Stomach (tissue), 4 donors: Measurements from ENCODE around the gene CD300C.

ENCODE experiments used
- CTCF ChIP-seq, 7 experiments: fragments of 450-650 bp in 4 of 7; fragments of 200-600 bp in 3 of 7; sonication (generic) in 3 of 7; IDR thresholded peaks; one replicate each; pipeline ENCODE4 v1.5.1; 2016 to 2019; ENCODE audit warnings: antibody characterized with exemption in 7 of 7, control low read depth in 2 of 7, mild to moderate bottlenecking in 1 of 7
- EP300 ChIP-seq: sonication (generic); formaldehyde crosslinking; IDR thresholded peaks from one replicate; pipeline ENCODE4 v1.6.1; 2017; ENCODE audit warnings: antibody characterized with exemption
- POLR2A ChIP-seq, 4 donors: fragments of 450-650 bp; IDR thresholded peaks; one replicate each; pipeline ENCODE4 v1.6.1; 2016; ENCODE audit warnings: antibody characterized with exemption in 4 of 4, control low read depth in 2 of 4, mild to moderate bottlenecking in 1 of 4, moderate library complexity in 1 of 4

DNA sequence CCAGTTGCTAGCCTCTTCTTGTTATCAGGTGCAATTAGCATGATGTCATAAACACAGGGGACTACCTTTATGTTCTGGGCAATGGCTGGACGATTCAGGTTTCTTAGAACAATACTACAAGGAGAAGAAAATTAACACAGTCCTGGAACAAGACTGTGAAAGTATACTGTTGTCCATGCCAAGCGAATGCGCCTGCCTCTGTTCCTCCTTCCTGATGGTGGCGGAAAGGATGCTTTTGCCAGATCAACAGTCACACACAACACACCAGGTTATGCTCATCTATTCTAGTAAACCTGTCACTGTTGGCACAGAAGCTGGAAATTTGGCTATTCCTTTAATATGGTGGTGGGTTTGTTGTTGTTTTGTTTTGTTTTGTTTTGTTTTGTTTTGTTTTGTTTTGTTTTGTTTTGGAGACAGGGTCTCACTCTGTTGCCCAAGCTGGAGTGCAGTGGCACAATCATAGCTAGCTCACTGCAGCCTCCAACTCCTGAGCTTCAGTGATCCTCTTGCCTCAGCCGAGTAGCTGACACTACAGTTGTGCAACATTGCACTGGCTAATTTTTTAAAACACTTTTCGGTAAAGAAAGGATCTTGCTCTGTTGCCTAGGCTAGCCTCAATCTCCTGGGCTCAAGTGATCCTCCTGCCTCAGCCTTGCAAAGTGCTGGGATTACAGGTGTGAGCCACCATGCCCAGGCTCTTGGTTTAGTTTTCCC is 49.3 kb upstream of the CD300C start:
- TF ChIP-seq CTCF (IDR thresholded peaks at IDR 0.05), result no peak
- TF ChIP-seq POLR2A (IDR thresholded peaks at IDR 0.05), result no peak
- no peak for TF ChIP-seq EP300
